AG04449 (cell line): ENCODE results near the gene ADH5.
A peak's percentile ranks its signal among the peaks of the same experiment; 100 is the strongest.
"Not testable (repeated sequence)": the region's sequence is repeated elsewhere in the genome, so short reads cannot be mapped to it uniquely, and the experiment has no call there.

ENCODE experiments used
- CTCF ChIA-PET: fragments of 350-600 bp; formaldehyde crosslinking; extraction: SDS; loops from one replicate; lab custom pipeline; 2021; ENCODE audit warnings: antibody characterized with exemption; lab: Yijun Ruan, JAX
- POLR2A ChIA-PET: fragments of 400-600, 350-600 bp; formaldehyde crosslinking; extraction: SDS; loops from one replicate; lab custom pipeline; 2020; ENCODE audit warnings: antibody characterized with exemption, inconsistent platforms; lab: Yijun Ruan, JAX
- DNase-seq: peaks from one replicate; pipeline ENCODE4 v3.0.0-alpha.2; 2010; ENCODE audit warnings: low read depth, low spot score
- H3K4me3 ChIP-seq: 2 replicates; pipeline ENCODE4 v1.5.1; 2011; ENCODE audit warnings: low read depth, mild to moderate bottlenecking, control low read depth, low read length
- CTCF ChIP-seq: IDR thresholded peaks from one replicate; pipeline ENCODE4 v1.5.1; 2011; ENCODE audit warnings: mild to moderate bottlenecking, moderate library complexity, low read length, control low read depth, inconsistent platforms; ENCODE audit not compliant: insufficient read depth; ENCODE audit errors: missing control alignments

Gene ADH5

GRCh38 chr4:99028187-99028586, 60.4 kb downstream of the ADH5 start:
- CTCF ChIA-PET = interaction anchor here (2.3 kb wide), 1 partner anchor 28 kb away, joined by 11 read pairs; no protein-coding TSS in a partner anchor
- H3K4me3 ChIP-seq = no peak overlapping the region
- no peak for DNase-seq
- TF ChIP-seq CTCF = no peak
- POLR2A ChIA-PET = no interaction called here

- no peak overlapping the region for H3K4me3 ChIP-seq
- ChIA-PET POLR2A (no interaction called here), CTCF (interaction anchor here (1.5 to 2.3 kb wide), 2 partner anchors 29 to 32 kb away, joined by 7 to 11 read pairs; partner anchors contain the start of gene METAP1)
- DNase-seq = no peak
- no peak for TF ChIP-seq CTCF
These were observed 61.3 kb downstream of the ADH5 start for GRCh38 chr4:99027304-99027703.

- no peak for DNase-seq
- CTCF ChIA-PET = interaction anchor here (1.0 kb wide), 1 partner anchor 240 kb away, joined by 3 read pairs; no protein-coding TSS in a partner anchor
- POLR2A ChIA-PET = no interaction called here
- H3K4me3 ChIP-seq = no peak overlapping the region
- TF ChIP-seq CTCF = no peak
These were observed 63.1 kb downstream of the ADH5 start for GRCh38 chr4:99025506-99025905.

- no peak overlapping the region for H3K4me3 ChIP-seq
- ChIA-PET POLR2A (no interaction called here), CTCF (interaction anchor here (1.2 to 1.4 kb wide), 2 partner anchors 19 to 31 kb away, joined by 3 to 4 read pairs; no protein-coding TSS in a partner anchor)
- DNase-seq = no peak
- no peak for TF ChIP-seq CTCF
These were observed 63.9 kb downstream of the ADH5 start for GRCh38 chr4:99024481-99025275.

GRCh38 chr4:99023800-99024251, 64.8 kb downstream of the ADH5 start:
- H3K4me3 ChIP-seq, DNase-seq, POLR2A ChIA-PET: not testable (repeated sequence)
- CTCF ChIA-PET = interaction anchor here (1.2 to 1.4 kb wide), 2 partner anchors 18 to 32 kb away, joined by 3 to 4 read pairs; no protein-coding TSS in a partner anchor

GRCh38 chr4:99022566-99022965, 66.0 kb downstream of the ADH5 start:
- H3K4me3 ChIP-seq = peak overlapping the region; percentile 37
- ChIA-PET CTCF (no interaction called here), POLR2A (no interaction called here)
- TF ChIP-seq CTCF = no peak
- no peak for DNase-seq
